Endothelial cell of umbilical vein (primary cell): Measurements from ENCODE around the gene GHITM. TPM values are rescaled to one million over a fixed set of nuclear protein-coding genes. Genes with fewer than 3 reads are reported as not detected.
"Not testable (repeated sequence)": the region's sequence is repeated elsewhere in the genome, so short reads cannot be mapped to it uniquely, and the experiment has no call there.

Source experiments
- BruUV-seq: library from RNA; stranded (reverse); fragments of 400-500 nt; replicated peaks from 2 replicates; lab custom pipeline; 2021; lab: Mats Ljungman, UMichigan
- CTCF ChIA-PET: fragments of 300-600, 350-600 bp; sonication (Branson Sonifier 250); formaldehyde crosslinking; loops from one replicate; lab custom pipeline; 2021; ENCODE audit warnings: antibody characterized with exemption, inconsistent platforms; lab: Charles Lee
- POLR2A ChIA-PET: fragments of 300-600, 350-600 bp; sonication (Branson Sonifier 250); formaldehyde crosslinking; loops from one replicate; lab custom pipeline; 2021; ENCODE audit warnings: antibody characterized with exemption, inconsistent platforms; lab: Charles Lee
- DNase-seq: peaks from one replicate; pipeline ENCODE4 v3.0.0-alpha.2; 2011; ENCODE audit warnings: low read depth, low spot score
- FAIRE-seq: peaks from 2 replicates; lab custom pipeline; 2011; peaks lifted over from hg19 to GRCh38; lab: Jason Lieb, UNC
- H2AFZ ChIP-seq: 2 replicates; pipeline ENCODE4 v1.6.0; 2012; ENCODE audit warnings: low read depth, low read length, control low read depth, inconsistent platforms
- H3K27ac ChIP-seq: 2 replicates; pipeline ENCODE4 v1.5.1; 2011; ENCODE audit warnings: low read depth, mild to moderate bottlenecking, control low read depth, low read length, moderate library complexity; ENCODE audit not compliant: insufficient read depth
- H3K27me3 ChIP-seq, 2 experiments: 2 replicates each; pipeline versions ENCODE4 v1.6.0 to v1.6.1; 2011; ENCODE audit warnings: low read length in 2 of 2, mixed read lengths in 1 of 2; ENCODE audit not compliant: control insufficient read depth in 2 of 2, insufficient read depth in 2 of 2
- H3K36me3 ChIP-seq, 2 experiments: 2 replicates in 1 of 2; 3 replicates in 1 of 2; pipeline ENCODE4 v1.5.1; 2011; ENCODE audit warnings: low read length in 2 of 2, mild to moderate bottlenecking in 1 of 2, moderate library complexity in 1 of 2; ENCODE audit not compliant: control insufficient read depth in 2 of 2, insufficient read depth in 2 of 2; ENCODE audit errors: extremely low read depth in 1 of 2
- H3K4me1 ChIP-seq: 3 replicates; pipeline ENCODE4 v1.5.1; 2011; ENCODE audit warnings: mild to moderate bottlenecking, low read length; ENCODE audit not compliant: control insufficient read depth, insufficient read depth; ENCODE audit errors: extremely low read depth
- H3K4me2 ChIP-seq: 2 replicates; pipeline ENCODE4 v1.6.1; 2011; ENCODE audit warnings: low read length, control low read depth, mixed read lengths; ENCODE audit not compliant: insufficient read depth
- H3K4me3 ChIP-seq, 3 experiments: fragments of 200-600 bp in 1 of 3; sonication (generic), shearing (Covaris generic) in 1 of 3; replicated peaks in 1 of 3; 2 replicates each; pipeline ENCODE4 v1.5.1; 2011 to 2016; ENCODE audit warnings: control low read depth in 3 of 3, low read length in 3 of 3, mild to moderate bottlenecking in 2 of 3, inconsistent platforms in 1 of 3, low read depth in 1 of 3, moderate library complexity in 1 of 3; ENCODE audit not compliant: insufficient read depth in 1 of 3
- H3K79me2 ChIP-seq: 2 replicates; pipeline ENCODE4 v1.6.0; 2012; ENCODE audit warnings: low read length, inconsistent platforms; ENCODE audit not compliant: control insufficient read depth, insufficient read depth
- H3K9ac ChIP-seq: replicated peaks from 2 replicates; pipeline ENCODE3; 2011; ENCODE audit warnings: low read length, control low read depth; ENCODE audit not compliant: insufficient read depth; ENCODE audit errors: extremely low read depth
- H3K9me1 ChIP-seq: replicated peaks from 3 replicates; pipeline ENCODE4 v1.6.0; 2011; ENCODE audit warnings: mild to moderate bottlenecking, low read length; ENCODE audit not compliant: control insufficient read depth, insufficient read depth; ENCODE audit errors: extremely low read depth
- H3K9me3 ChIP-seq: replicated peaks from 2 replicates; pipeline ENCODE4 v1.5.1; 2012; ENCODE audit warnings: low read length, inconsistent platforms; ENCODE audit not compliant: control insufficient read depth, insufficient read depth
- H4K20me1 ChIP-seq: replicated peaks from 2 replicates; pipeline ENCODE3; 2011; ENCODE audit warnings: mild to moderate bottlenecking, low read length; ENCODE audit not compliant: control insufficient read depth, insufficient read depth; ENCODE audit errors: extremely low read depth
- CTCF ChIP-seq, 2 donors: IDR thresholded peaks; 1 replicate in 1 of 2; 2 replicates in 1 of 2; pipeline ENCODE4 v1.5.1; 2011; ENCODE audit warnings: low read length in 2 of 2, mild to moderate bottlenecking in 2 of 2, moderate library complexity in 2 of 2, control low read depth in 1 of 2, inconsistent platforms in 1 of 2, low read depth in 1 of 2; ENCODE audit not compliant: insufficient read depth in 1 of 2; ENCODE audit errors: extremely low read depth in 1 of 2
- EZH2 ChIP-seq: IDR thresholded peaks from 2 replicates; pipeline ENCODE4 v1.6.1; 2012; ENCODE audit warnings: borderline replicate concordance, low read depth, mild to moderate bottlenecking, moderate library complexity, low read length, inconsistent platforms; ENCODE audit not compliant: severe bottlenecking
- FOS ChIP-seq: IDR thresholded peaks from 2 replicates; pipeline ENCODE4 v1.6.1; 2011; ENCODE audit warnings: mild to moderate bottlenecking, low read length, moderate library complexity, borderline replicate concordance; ENCODE audit not compliant: insufficient read depth
- GATA2 ChIP-seq: IDR thresholded peaks from 2 replicates; pipeline ENCODE4 v1.7.0; 2011; ENCODE audit warnings: low read depth, mild to moderate bottlenecking, moderate library complexity, mixed read lengths, low read length; ENCODE audit not compliant: insufficient read length, insufficient read depth
- JUN ChIP-seq: IDR thresholded peaks from 2 replicates; pipeline ENCODE4 v1.6.1; 2011; ENCODE audit warnings: borderline replicate concordance, low read depth; ENCODE audit not compliant: insufficient read length, insufficient read depth
- MAX ChIP-seq: IDR thresholded peaks from 2 replicates; pipeline ENCODE4 v1.6.1; 2011; ENCODE audit not compliant: insufficient read depth, insufficient read length
- MYC ChIP-seq: IDR thresholded peaks from one replicate; pipeline ENCODE4 v1.6.1; 2011; ENCODE audit warnings: mild to moderate bottlenecking, low read depth, low read length
- POLR2A ChIP-seq: IDR thresholded peaks from 2 replicates; pipeline ENCODE4 v1.6.1; 2012; ENCODE audit warnings: low read depth, mild to moderate bottlenecking, control low read depth, low read length
- POLR2AphosphoS5 ChIP-seq: IDR thresholded peaks from 2 replicates; pipeline ENCODE4 v1.6.1; 2012; ENCODE audit warnings: low read depth, mild to moderate bottlenecking, control low read depth, low read length, moderate library complexity; ENCODE audit not compliant: insufficient read depth
- dilution Hi-C: fragments of 300-500 bp; cut with MboI; formaldehyde crosslinking; loops from one replicate; pipeline ENCODE4 v1.15.0; 2019; ENCODE audit warnings: low sequenced_read_pairs; ENCODE audit not compliant: extremely low pct_ligation_motif_present
- intact Hi-C: fragments of 100-400 bp; cut with micrococcal nuclease; formaldehyde crosslinking; loops from one replicate; pipeline ENCODE4 v1.10.0; 2022
- polyA plus RNA-seq, 4 experiments: library from polyadenylated mRNA; depleted of rRNA in 3 of 4; stranded (reverse) in 3 of 4; unstranded in 1 of 4; fragments of >200 nt; gene quantifications; 2 replicates each; pipeline versions ENCODE4 v1.2.1 to v1.2.3, GENCODE V29; 2011 to 2012; ENCODE audit warnings: missing spikeins in 1 of 4
- total RNA-seq: library from RNA; stranded (reverse); gene quantifications from 2 replicates; pipeline ENCODE4 v1.2.3, GENCODE V29; 2021

Gene GHITM
- total and polyA plus RNA-seq, 2 donors (not counting 3 experiments of a cell fraction or from before 2014, with no cell fraction given) = 113 to 122 TPM

- H3K4me2 ChIP-seq = no peak overlapping the region
- no peak for FAIRE-seq
- DNase-seq = no peak
- TF ChIP-seq FOS = no peak
- TF ChIP-seq JUN = no peak
- TF ChIP-seq POLR2AphosphoS5 = no peak
- no peak for TF ChIP-seq CTCF (IDR thresholded peaks at IDR 0.05; ENCODE audit: extremely low read depth in 1 of 2, insufficient read depth in 1 of 2, low read depth in 1 of 2, low read length in 2 of 2)
- TF ChIP-seq MAX = no peak
- TF ChIP-seq GATA2 = no peak
- TF ChIP-seq MYC = no peak
- no peak for TF ChIP-seq EZH2
- TF ChIP-seq POLR2A = no peak
- dilution Hi-C loops = no loop called here
- H3K4me1 ChIP-seq = no peaks in the 10 kb centered on the region
- no peaks in the 10 kb centered on the region for H3K9me1 ChIP-seq
- H2AFZ ChIP-seq = no peak overlapping the region
- no peaks in the 10 kb centered on the region for H3K36me3 ChIP-seq
- H3K9ac ChIP-seq = no peak overlapping the region
- H3K9me3 ChIP-seq = no peaks in the 10 kb centered on the region
- H3K27me3 ChIP-seq = no peaks in the 10 kb centered on the region
- H3K79me2 ChIP-seq = no peaks in the 10 kb centered on the region
- H3K27ac ChIP-seq = no peak overlapping the region
- intact Hi-C loops = no loop called here
- no peak overlapping the region for H3K4me3 ChIP-seq
- no peaks in the 10 kb centered on the region for H4K20me1 ChIP-seq
- BruUV-seq = no TSS peak
- POLR2A ChIA-PET = no interaction called here
- CTCF ChIA-PET = no interaction called here
Measured at GRCh38 chr10:84179059-84179710, 39.9 kb downstream of the GHITM start.

GRCh38 chr10:84180386-84180785 lies 41.1 kb downstream of the GHITM start:
- H3K4me3 ChIP-seq, H3K4me2 ChIP-seq, H3K36me3 ChIP-seq, dilution Hi-C loops, DNase-seq, CTCF ChIA-PET, intact Hi-C loops, FAIRE-seq, H2AFZ ChIP-seq, H3K79me2 ChIP-seq, H3K27ac ChIP-seq, BruUV-seq, POLR2A ChIA-PET, H3K9me1 ChIP-seq, H3K9me3 ChIP-seq, H3K9ac ChIP-seq, H4K20me1 ChIP-seq, H3K4me1 ChIP-seq, H3K27me3 ChIP-seq: not testable (repeated sequence)
